ENCODE measurements around the gene FDX2.

GRCh38 chr19:10290357-10290875 is 25.4 kb downstream of the FDX2 start:
- TF ChIP-seq, protein P1, sequence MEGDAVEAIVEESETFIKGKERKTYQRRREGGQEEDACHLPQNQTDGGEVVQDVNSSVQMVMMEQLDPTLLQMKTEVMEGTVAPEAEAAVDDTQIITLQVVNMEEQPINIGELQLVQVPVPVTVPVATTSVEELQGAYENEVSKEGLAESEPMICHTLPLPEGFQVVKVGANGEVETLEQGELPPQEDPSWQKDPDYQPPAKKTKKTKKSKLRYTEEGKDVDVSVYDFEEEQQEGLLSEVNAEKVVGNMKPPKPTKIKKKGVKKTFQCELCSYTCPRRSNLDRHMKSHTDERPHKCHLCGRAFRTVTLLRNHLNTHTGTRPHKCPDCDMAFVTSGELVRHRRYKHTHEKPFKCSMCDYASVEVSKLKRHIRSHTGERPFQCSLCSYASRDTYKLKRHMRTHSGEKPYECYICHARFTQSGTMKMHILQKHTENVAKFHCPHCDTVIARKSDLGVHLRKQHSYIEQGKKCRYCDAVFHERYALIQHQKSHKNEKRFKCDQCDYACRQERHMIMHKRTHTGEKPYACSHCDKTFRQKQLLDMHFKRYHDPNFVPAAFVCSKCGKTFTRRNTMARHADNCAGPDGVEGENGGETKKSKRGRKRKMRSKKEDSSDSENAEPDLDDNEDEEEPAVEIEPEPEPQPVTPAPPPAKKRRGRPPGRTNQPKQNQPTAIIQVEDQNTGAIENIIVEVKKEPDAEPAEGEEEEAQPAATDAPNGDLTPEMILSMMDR (IDR thresholded peaks at IDR 0.05) = no peak
- no peak for TF ChIP-seq POLR2AphosphoS5 (IDR thresholded peaks at IDR 0.05)
